ENCODE data around the gene TTC7B. TPM values are rescaled to one million over a fixed set of nuclear protein-coding genes. Genes with fewer than 3 reads are reported as not detected.

The TTC7B gene
- total and polyA plus RNA-seq, 2 experiments from 2014 or later, result 7.9 to 28.6 TPM

DNA sequence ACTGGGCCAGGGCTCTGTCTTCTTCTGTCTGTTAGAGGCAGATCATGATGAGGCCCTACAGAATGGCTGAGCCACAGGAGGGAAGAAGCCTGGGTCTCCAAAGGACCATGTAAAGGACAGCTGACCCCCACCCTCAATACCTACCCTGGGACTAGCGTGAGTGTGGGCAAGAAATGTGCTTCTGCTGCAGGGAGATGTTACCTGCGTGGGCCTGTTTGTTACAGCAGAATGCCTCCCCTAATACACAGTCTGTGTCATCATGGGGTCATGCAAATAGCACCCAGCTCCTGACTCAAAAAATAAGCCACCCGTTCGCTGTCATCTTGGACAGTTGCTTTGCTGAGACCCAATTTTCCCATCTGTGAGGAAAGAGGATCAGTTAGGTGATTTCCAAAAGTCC is 328.8 kb downstream of the TTC7B start:
- Mint-ChIP-seq H3K4me3 (no peak overlapping the region), H3K27me3 (ENCODE audit: insufficient read depth, low read depth, poor library complexity) (peaks cover 13% of the 10 kb centered on the region), H3K9me3 (no peaks in the 10 kb centered on the region), H3K36me3 (ENCODE audit: low read depth) (no peaks in the 10 kb centered on the region; the same call in 2 of the 3 replicates), H3K27ac (no peak overlapping the region), H3K4me1 (peaks cover 16% of the 10 kb centered on the region)
- H4K20me1 ChIP-seq (replicated peaks; ENCODE audit: insufficient read depth), result no peaks in the 10 kb centered on the region
- H3K9me2 ChIP-seq (ENCODE audit: insufficient read depth), result peaks cover 4% of the 10 kb centered on the region; the same call in 1 of the 2 replicates
- H2AFZ ChIP-seq, result no peak overlapping the region
- no peaks in the 10 kb centered on the region for H3K27me3 ChIP-seq (ENCODE audit: insufficient read depth)
- no peaks in the 10 kb centered on the region for H3F3A ChIP-seq (replicated peaks; ENCODE audit: low read depth)
- no peak overlapping the region for H3K4me3 ChIP-seq
- TF ChIP-seq NANOG (IDR thresholded peaks at IDR 0.05; ENCODE audit: borderline replicate concordance), result no peak
- no peak for TF ChIP-seq ZNF114 (CRISPR knock-in tag; IDR thresholded peaks at IDR 0.05)
- no peak for TF ChIP-seq STAT1 (IDR thresholded peaks at IDR 0.05; ENCODE audit: unreplicated experiment)
- TF ChIP-seq EZH2phosphoT487 (IDR thresholded peaks at IDR 0.05; ENCODE audit: unreplicated experiment), result no peak
- TF ChIP-seq CREB1 (CRISPR knock-in tag; IDR thresholded peaks at IDR 0.05; ENCODE audit: low read depth), result no peak
- TF ChIP-seq, protein P1, sequence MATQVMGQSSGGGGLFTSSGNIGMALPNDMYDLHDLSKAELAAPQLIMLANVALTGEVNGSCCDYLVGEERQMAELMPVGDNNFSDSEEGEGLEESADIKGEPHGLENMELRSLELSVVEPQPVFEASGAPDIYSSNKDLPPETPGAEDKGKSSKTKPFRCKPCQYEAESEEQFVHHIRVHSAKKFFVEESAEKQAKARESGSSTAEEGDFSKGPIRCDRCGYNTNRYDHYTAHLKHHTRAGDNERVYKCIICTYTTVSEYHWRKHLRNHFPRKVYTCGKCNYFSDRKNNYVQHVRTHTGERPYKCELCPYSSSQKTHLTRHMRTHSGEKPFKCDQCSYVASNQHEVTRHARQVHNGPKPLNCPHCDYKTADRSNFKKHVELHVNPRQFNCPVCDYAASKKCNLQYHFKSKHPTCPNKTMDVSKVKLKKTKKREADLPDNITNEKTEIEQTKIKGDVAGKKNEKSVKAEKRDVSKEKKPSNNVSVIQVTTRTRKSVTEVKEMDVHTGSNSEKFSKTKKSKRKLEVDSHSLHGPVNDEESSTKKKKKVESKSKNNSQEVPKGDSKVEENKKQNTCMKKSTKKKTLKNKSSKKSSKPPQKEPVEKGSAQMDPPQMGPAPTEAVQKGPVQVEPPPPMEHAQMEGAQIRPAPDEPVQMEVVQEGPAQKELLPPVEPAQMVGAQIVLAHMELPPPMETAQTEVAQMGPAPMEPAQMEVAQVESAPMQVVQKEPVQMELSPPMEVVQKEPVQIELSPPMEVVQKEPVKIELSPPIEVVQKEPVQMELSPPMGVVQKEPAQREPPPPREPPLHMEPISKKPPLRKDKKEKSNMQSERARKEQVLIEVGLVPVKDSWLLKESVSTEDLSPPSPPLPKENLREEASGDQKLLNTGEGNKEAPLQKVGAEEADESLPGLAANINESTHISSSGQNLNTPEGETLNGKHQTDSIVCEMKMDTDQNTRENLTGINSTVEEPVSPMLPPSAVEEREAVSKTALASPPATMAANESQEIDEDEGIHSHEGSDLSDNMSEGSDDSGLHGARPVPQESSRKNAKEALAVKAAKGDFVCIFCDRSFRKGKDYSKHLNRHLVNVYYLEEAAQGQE (IDR thresholded peaks at IDR 0.05; ENCODE audit: unreplicated experiment), result no peak
- no peak for TF ChIP-seq ZNF462 (CRISPR knock-in tag; IDR thresholded peaks at IDR 0.05)
- no peak for TF ChIP-seq JUNB (IDR thresholded peaks at IDR 0.05; ENCODE audit: unreplicated experiment)
- no peak for TF ChIP-seq ZNF331 (CRISPR knock-in tag; IDR thresholded peaks at IDR 0.05; ENCODE audit: low read depth)
- TF ChIP-seq, protein P2, sequence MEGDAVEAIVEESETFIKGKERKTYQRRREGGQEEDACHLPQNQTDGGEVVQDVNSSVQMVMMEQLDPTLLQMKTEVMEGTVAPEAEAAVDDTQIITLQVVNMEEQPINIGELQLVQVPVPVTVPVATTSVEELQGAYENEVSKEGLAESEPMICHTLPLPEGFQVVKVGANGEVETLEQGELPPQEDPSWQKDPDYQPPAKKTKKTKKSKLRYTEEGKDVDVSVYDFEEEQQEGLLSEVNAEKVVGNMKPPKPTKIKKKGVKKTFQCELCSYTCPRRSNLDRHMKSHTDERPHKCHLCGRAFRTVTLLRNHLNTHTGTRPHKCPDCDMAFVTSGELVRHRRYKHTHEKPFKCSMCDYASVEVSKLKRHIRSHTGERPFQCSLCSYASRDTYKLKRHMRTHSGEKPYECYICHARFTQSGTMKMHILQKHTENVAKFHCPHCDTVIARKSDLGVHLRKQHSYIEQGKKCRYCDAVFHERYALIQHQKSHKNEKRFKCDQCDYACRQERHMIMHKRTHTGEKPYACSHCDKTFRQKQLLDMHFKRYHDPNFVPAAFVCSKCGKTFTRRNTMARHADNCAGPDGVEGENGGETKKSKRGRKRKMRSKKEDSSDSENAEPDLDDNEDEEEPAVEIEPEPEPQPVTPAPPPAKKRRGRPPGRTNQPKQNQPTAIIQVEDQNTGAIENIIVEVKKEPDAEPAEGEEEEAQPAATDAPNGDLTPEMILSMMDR (conservative IDR thresholded peaks at IDR 0.05; ENCODE audit: low read depth in 2 of 2), result no peak
- no peaks in the 10 kb centered on the region for H3K79me2 ChIP-seq (replicated peaks; ENCODE audit: insufficient read depth)
- no peaks in the 10 kb centered on the region for H3K36me3 ChIP-seq (ENCODE audit: insufficient read depth)
- DNase-seq (ENCODE audit: low spot score) (no peak), ATAC-seq (no peak)
- H3K4me2 ChIP-seq, result no peak overlapping the region
- peaks cover 14% of the 10 kb centered on the region for H3K4me1 ChIP-seq (ENCODE audit: insufficient read depth)
- H3K27ac ChIP-seq (ENCODE audit: low read depth), result no peak overlapping the region

All from GM23338 (cell line).